LNCaP clone FGC (cell line): ENCODE data around the gene TRPM1.

Experiments
- DNase-seq: peaks from one replicate; pipeline ENCODE4 v3.0.0-alpha.2; 2011; ENCODE audit warnings: low read depth
- H3K4me3 ChIP-seq: 2 replicates; pipeline ENCODE4 v1.5.1; 2011; ENCODE audit warnings: mild to moderate bottlenecking, low read depth, low read length, control low read depth
- TF ChIP-seq, protein P1 (sequence below): IDR thresholded peaks from 2 replicates; pipeline ENCODE4 v1.5.1; 2012; ENCODE audit warnings: mild to moderate bottlenecking; ENCODE audit not compliant: control insufficient read depth, insufficient read depth; ENCODE audit errors: extremely low read depth

TRPM1 gene

GRCh38 chr15:31104003-31104402 lies 2.5 kb upstream of the TRPM1 start:
- H3K4me3 ChIP-seq = no peak overlapping the region
- no peak for DNase-seq
- TF ChIP-seq, protein P1, sequence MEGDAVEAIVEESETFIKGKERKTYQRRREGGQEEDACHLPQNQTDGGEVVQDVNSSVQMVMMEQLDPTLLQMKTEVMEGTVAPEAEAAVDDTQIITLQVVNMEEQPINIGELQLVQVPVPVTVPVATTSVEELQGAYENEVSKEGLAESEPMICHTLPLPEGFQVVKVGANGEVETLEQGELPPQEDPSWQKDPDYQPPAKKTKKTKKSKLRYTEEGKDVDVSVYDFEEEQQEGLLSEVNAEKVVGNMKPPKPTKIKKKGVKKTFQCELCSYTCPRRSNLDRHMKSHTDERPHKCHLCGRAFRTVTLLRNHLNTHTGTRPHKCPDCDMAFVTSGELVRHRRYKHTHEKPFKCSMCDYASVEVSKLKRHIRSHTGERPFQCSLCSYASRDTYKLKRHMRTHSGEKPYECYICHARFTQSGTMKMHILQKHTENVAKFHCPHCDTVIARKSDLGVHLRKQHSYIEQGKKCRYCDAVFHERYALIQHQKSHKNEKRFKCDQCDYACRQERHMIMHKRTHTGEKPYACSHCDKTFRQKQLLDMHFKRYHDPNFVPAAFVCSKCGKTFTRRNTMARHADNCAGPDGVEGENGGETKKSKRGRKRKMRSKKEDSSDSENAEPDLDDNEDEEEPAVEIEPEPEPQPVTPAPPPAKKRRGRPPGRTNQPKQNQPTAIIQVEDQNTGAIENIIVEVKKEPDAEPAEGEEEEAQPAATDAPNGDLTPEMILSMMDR = no peak

DNA sequence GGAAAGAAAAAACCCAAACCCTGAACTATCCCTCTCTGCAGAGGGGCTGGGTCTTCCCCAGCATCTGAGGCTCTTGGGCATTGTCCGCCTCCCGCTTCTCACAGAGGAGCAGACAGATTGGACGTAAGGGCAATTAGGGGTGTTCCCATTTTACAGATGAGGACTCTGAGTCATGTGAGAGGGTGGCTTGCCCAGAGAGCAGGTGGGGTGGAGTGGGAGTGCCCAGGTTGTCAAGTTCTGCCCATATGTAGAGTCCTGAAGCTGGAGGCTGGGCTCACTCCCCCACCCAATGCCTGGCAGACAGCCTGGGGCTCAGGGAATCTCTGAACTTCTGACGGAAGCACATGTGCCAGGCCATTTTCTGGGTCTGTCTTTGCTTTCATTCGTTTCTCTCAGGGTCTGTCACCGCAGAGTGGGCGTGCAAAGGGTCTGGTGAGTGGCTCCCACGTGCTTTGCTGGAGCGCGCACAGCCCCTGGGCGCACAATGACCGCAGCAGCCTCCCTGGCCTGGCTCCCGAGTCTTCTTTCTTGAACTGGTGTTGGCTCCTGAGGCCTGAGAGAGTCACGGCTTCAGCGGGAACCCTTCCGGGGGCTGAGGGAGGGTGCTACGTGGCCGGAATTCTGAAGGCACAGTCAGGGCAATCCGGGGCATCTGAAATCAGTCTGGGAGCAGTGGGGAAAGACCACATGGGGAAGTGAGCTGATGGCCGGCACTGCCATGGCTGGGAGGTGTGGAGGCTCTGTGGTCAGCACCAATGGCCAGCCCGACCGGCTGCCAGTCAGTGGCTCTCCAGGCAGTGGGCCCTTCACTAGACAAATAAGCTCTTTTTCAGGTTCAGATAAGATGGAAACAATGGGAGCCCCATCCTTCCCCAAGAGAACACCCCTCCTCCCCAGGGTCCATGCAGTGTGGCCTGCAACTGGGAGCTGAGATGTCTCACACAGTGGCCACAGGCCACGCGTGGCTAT lies 1.1 kb upstream of the TRPM1 start:
- no peak overlapping the region for H3K4me3 ChIP-seq
- TF ChIP-seq, protein P1 = no peak
- no peak for DNase-seq

DNA sequence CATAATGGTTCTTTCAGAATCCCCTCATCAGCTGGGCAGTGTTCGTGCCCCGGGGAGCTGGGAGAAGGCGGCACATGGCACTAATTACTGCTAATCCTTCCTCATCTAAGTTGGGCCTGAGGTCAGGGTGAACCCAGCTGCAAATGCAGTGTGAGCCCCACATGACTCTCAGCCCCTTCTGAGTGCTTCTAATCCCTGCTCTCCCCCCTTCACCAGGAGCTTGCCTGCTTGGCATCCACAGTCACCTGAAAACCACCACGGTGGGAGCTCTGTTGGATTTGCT lies 455 bp upstream of the TRPM1 start:
- H3K4me3 ChIP-seq = no peak overlapping the region
- TF ChIP-seq, protein P1 = no peak
- no peak for DNase-seq

- DNase-seq = peak; percentile 95
- H3K4me3 ChIP-seq = no peak overlapping the region
- TF ChIP-seq, protein P1 = no peak
Observed at GRCh38 chr15:31100738-31101137, 787 bp downstream of the TRPM1 start.

GRCh38 chr15:31098953-31099740 lies 2.4 kb downstream of the TRPM1 start:
- DNase-seq = peak; percentile 83
- peak overlapping the region; percentile 28 for H3K4me3 ChIP-seq
- TF ChIP-seq, protein P1 = peak; percentile 30; the same call in 1 of the 2 replicates

DNA sequence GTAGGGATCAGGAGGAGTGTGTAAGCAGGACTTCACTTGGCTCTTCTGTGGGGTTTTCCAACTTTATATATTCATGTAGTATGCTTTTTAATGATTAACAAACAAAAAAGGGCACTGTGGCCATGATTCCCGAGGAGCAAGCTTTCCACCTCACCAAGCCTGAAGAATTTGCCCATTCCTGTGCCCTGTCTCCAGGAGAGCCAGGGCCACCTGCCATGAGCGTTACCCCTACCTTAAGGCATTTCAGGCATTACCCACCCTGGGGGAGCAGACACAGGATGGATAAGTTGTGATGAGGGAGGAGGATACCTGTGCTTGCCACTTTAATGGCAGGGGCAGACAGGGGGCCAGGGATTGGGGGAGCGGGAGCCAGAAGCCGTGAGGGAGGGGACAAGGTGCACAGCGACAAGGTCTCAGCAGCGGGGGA lies 3.0 kb downstream of the TRPM1 start:
- no peak overlapping the region for H3K4me3 ChIP-seq
- TF ChIP-seq, protein P1 = no peak
- no peak for DNase-seq
